ENCODE measurements around the gene CBY3. TPM values are rescaled to one million over a fixed set of nuclear protein-coding genes. Genes with fewer than 3 reads are reported as not detected.

The CBY3 gene
- total and polyA plus RNA-seq, 2 of the 8 experiments (the other 6 are each of a cell fraction or from before 2014, with no cell fraction given): 0.39 TPM

DNA sequence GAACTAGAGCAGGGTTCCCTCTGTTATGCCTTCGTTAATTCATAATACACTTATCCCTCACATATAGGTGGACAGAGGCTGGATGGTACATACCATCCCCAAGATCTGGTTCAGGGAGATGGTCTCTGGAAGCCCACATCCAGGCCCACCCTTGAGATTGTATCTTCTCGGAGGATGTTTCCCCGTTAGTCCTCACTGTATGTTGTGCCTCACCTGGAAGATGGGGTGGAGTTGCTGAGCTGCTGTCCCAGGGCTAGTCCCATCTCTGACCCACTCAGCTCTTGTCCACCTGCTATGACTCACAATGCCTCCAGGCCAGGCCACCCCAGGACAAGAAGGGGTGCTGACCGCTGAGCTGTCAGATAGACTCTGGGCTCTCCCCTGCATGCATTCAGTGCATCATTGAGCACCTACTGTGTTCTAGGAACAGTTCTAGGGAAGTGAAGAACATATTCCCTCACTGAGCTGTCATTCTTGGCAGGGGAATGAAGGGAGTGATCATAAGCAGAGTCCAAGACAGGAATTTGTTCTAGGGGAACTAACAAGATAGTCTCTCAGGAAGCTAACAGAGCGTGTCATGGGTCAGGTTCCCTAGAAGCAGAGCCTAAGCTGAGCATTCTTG lies at the start of gene CBY3 (continued):
- TF ChIP-seq SIN3A (conservative IDR thresholded peaks at IDR 0.05 in 1 of 2, IDR thresholded peaks at IDR 0.05 in 1 of 2; ENCODE audit: low read depth in 1 of 2, low read length in 2 of 2): no peak
- TF ChIP-seq SRF (IDR thresholded peaks at IDR 0.05; ENCODE audit: low read depth, low read length): no peak
